ENCODE results near the gene SRCAP. TPM values are rescaled to one million over a fixed set of nuclear protein-coding genes. Genes with fewer than 3 reads are reported as not detected.
"Not testable (repeated sequence)": the region's sequence is repeated elsewhere in the genome, so short reads cannot be mapped to it uniquely, and the experiment has no call there.

Gene SRCAP
- total RNA-seq, 1 donor from 2014 or later: 18.1 TPM

GRCh38 chr16:30699615-30700099 lies 686 bp downstream of the SRCAP start:
- peak overlapping the region; percentile 99 for H3K4me3 ChIP-seq (ENCODE audit: low read depth, low read length)
- TF ChIP-seq CTCF (IDR thresholded peaks at IDR 0.05; ENCODE audit: insufficient read depth, low read length, poor library complexity, severe bottlenecking): no peak
- DNase-seq (ENCODE audit: low read depth): no peak
- no peaks in the 10 kb centered on the region for H3K27me3 ChIP-seq (ENCODE audit: control insufficient read depth, insufficient read depth, low read length)
- peaks cover 6% of the 10 kb centered on the region for H3K36me3 ChIP-seq (ENCODE audit: control insufficient read depth, insufficient read depth, low read length)

GRCh38 chr16:30700491-30700890 lies 1.5 kb downstream of the SRCAP start:
- H3K27me3 ChIP-seq (ENCODE audit: control insufficient read depth, insufficient read depth, low read length): no peaks in the 10 kb centered on the region
- H3K36me3 ChIP-seq (ENCODE audit: control insufficient read depth, insufficient read depth, low read length): peaks cover 6% of the 10 kb centered on the region
- no peak for TF ChIP-seq CTCF (IDR thresholded peaks at IDR 0.05; ENCODE audit: insufficient read depth, low read length, poor library complexity, severe bottlenecking)
- DNase-seq (ENCODE audit: low read depth): no peak
- H3K4me3 ChIP-seq (ENCODE audit: low read depth, low read length): no peak overlapping the region

DNA sequence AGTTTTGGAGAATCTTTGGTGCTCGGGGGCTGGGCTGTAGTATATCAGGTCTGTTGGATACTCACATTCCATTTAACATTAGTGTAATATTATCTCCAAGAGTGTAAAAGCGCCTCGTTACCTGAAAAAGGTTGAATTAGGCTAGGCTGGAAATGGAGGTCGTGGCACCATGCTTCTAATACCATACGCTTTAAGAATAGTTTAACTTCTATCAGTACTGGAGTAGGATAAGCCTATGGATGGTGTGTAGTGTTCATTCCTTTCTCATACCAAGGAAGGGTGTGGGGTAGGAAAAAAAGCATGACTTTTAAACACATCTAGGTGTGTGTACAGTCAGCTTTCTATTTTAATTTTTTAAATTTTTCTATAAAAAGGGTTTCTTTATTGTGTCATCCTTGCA lies 2.0 kb downstream of the SRCAP start:
- H3K36me3 ChIP-seq (ENCODE audit: control insufficient read depth, insufficient read depth, low read length): peaks cover 6% of the 10 kb centered on the region
- no peak for DNase-seq (ENCODE audit: low read depth)
- H3K27me3 ChIP-seq (ENCODE audit: control insufficient read depth, insufficient read depth, low read length): no peaks in the 10 kb centered on the region
- TF ChIP-seq CTCF (IDR thresholded peaks at IDR 0.05; ENCODE audit: insufficient read depth, low read length, poor library complexity, severe bottlenecking): no peak
- no peak overlapping the region for H3K4me3 ChIP-seq (ENCODE audit: low read depth, low read length)

GRCh38 chr16:30703071-30703470 lies 4.1 kb downstream of the SRCAP start:
- H3K36me3 ChIP-seq (ENCODE audit: control insufficient read depth, insufficient read depth, low read length): not testable (repeated sequence)

DNA sequence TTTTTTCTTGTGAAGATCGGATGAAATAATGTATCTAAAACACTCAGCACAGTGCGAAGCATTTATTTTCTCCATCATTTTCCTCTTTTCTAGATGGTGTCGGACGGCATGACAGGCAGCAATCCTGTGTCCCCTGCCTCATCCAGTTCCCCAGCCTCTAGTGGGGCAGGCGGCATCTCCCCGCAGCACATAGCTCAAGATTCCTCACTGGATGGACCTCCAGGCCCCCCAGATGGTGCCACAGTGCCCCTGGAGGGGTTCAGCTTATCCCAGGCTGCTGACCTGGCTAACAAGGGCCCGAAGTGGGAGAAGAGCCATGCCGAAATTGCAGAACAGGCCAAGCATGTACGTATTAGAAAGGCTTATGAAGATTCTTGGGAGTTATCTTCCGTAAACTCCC lies 5.0 kb downstream of the SRCAP start:
- no peak for TF ChIP-seq CTCF (IDR thresholded peaks at IDR 0.05; ENCODE audit: insufficient read depth, low read length, poor library complexity, severe bottlenecking)
- H3K36me3 ChIP-seq (ENCODE audit: control insufficient read depth, insufficient read depth, low read length): peaks cover 8% of the 10 kb centered on the region

More at GRCh38 chr16:30703071-30703470, 4.1 kb downstream of the SRCAP start:
- H3K27me3 ChIP-seq (ENCODE audit: control insufficient read depth, insufficient read depth, low read length); H3K4me3 ChIP-seq (ENCODE audit: low read depth, low read length); DNase-seq (ENCODE audit: low read depth): not testable (repeated sequence)

GRCh38 chr16:30706046-30706445 lies 7.1 kb downstream of the SRCAP start:
- TF ChIP-seq CTCF (IDR thresholded peaks at IDR 0.05; ENCODE audit: insufficient read depth, low read length, poor library complexity, severe bottlenecking): no peak
- H3K4me3 ChIP-seq (ENCODE audit: low read depth, low read length): no peak overlapping the region
- H3K27me3 ChIP-seq (ENCODE audit: control insufficient read depth, insufficient read depth, low read length): no peaks in the 10 kb centered on the region
- H3K36me3 ChIP-seq (ENCODE audit: control insufficient read depth, insufficient read depth, low read length): peaks cover 9% of the 10 kb centered on the region
- no peak for DNase-seq (ENCODE audit: low read depth)

More for the DNA sequence above, 5.0 kb downstream of the SRCAP start:
- Histone ChIP-seq H3K4me3 (ENCODE audit: low read depth, low read length) (no peak overlapping the region), H3K27me3 (ENCODE audit: control insufficient read depth, insufficient read depth, low read length) (no peaks in the 10 kb centered on the region)
- no peak for DNase-seq (ENCODE audit: low read depth)
